A204.1 (cell line): ENCODE results near the gene ATG4D.

ENCODE experiments used
- FAIRE-seq: peaks from 2 replicates; lab custom pipeline; 2012; peaks lifted over from hg19 to GRCh38; lab: Jason Lieb, UNC

Gene ATG4D

DNA sequence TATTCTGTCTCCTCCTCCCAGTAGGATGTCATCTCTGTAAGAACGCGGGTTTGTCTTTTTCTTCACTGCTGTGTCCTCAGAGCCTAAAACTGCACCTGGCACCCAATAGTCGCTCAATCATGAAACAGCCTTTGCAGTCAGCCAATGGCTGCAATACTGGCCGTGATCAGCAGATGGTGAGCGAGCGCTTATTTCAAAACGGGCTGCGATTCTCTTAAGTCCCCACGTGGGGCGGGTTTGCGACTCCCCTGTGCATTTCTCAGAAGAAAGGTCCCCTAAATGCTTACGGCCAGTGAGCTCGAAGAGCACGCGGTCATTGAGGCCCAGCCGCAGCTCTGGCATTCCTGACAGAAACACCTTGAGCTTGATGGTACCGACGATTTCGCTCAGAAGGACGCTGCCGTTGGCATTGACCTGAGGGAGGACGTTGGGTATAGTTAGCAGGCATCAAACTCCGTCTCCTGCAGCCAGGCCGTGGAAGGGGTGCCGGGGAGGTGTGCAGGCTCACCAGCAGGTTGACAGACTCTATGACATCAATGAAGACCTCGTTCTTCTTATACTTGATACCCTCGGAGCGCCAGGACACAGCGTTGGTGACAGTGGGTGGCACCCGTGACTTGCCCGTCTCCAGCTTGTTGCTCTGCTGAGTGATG is 37.4 kb downstream of the ATG4D start:
- peak; percentile 83 for FAIRE-seq

DNA sequence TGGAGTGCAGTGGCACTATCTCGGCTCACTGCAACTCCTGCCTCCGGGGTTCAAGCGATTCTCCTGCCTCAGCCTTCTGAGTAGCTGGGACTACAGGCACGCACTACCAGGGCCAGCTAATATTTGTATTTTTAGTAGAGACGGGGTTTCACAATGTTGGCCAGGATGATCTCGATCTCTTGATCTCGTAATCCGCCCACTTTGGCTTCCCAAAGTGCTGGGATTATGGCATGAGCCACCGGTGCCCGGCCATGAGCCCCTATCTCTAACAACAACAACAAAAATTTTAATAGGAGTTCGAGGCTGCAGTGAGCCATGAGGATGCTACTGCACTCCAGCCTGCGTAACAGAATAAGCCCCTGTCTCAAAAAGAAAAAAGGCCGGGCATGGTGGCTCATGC is 38.4 kb downstream of the ATG4D start:
- FAIRE-seq, result no peak

DNA sequence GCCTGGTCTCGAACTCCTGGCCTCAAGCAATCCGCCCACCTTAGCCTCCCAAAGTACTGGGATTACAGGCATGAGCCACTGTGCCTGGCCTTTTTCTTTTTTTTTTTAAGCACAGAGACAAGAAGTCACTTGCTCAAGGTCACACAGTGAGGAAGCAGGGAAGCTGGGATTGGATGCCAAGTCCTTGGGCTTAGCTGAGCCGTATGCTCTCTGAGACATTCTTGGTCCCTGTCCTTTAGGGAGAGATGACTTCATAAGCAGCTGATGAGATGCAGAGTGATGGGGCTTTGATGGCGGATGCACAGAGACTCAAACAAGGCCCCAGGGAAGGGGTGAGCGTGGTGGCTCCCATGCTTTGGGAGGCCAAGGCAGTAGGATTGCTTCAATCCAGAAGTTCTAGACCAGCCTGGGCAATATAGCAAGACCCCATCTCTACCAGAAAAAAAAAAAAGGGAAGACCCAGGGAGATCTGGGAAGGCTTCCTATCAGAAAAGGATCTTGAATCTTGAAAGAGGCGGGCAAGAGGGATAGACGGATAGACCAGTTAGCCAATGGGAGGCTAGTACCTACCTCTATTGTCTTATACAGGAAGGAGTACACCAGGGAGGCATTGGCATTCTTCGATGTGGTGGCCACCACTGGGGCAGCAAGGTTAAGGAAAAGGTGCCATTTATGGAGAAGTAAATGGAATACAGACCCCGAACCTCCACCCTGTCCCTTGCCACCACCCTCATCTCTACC is 39.5 kb downstream of the ATG4D start:
- FAIRE-seq, result no peak

DNA sequence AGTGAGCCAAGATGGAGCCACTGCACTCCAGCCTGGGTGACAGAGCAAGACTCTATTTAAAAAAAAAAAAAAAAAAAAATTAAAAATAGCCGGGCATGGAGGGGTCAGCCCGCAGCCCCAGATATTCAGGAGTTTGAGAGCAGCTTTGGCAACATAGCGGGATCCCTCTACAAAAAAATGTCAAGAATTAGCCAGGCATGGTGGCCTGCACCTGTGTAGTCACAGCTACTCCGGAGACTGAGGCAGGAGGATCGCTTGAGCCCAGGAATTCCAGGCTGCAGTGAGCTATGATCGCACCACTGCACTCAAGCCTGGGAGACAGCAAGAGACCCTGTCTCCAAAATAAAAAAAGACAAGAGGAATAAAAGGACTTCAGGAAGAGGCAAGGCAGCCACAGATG is 42.7 kb downstream of the ATG4D start:
- no peak for FAIRE-seq

- no peak for FAIRE-seq
These were observed 43.5 kb downstream of the ATG4D start, which contains the start of gene AP1M2 for GRCh38 chr19:10587022-10587838. TSS of gene AP1M2 (minus strand) at chr19:10587312. CDS start at chr19:10587231, 81 bp downstream.

- FAIRE-seq, result no peak
These were observed 44.1 kb downstream of the ATG4D start for GRCh38 chr19:10587839-10588150.

DNA sequence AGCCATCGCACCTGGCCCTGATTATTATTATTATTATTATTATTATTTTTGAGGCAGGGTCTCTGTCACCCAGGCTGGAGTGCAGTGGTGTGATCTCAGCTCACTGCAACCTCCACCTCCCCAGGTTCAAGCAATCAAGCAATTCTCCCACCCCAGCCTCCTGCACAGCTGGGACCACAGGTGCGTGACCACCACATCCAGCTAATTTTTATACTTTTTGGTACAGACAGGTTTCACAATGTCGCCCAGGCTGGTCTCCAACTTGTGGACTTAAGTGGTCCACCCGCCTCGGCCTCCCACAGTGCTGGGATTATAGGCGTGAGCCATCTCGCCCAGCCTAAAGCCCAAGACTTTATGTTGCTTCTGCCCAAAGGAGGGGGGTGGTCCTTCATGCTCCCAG is 49.4 kb downstream of the ATG4D start:
- no peak for FAIRE-seq

DNA sequence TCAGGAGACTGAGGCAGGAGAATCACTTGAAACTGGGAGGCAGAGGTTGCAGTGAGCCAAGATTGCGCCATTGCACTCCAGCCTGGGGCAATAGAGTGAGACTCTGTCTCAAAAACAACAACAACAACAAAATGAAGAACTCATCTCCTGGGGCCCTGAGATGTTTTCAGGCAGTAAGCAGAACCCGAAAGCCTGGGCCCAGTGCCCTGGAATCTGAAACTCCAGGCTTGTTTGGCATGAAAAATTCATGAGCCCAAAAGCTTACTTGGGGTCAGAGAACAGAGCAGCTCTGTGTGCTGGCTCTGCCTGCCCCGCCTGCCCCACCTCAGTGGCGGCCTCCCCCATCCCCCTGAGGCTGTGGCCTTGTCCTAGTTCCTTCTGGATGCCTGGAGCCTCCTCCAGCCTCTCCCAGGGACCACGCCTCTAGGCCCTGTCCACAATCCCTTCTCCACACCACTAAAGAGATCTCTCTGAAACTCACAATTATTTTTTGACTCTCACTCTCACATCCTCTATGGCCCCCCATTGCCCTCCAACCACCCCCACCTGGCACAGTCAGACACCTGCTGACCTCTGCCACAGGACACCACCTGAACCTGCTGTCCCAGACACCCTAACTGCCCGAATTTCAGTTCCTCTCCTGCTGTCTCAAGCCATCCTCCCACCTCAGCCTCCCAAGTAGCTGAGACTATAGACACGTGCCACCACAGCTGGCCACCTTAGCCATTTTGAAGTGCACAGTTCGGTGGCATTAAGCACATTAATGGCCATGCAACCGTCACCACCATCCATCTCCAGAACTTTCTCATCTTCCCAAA is 50.3 kb downstream of the ATG4D start:
- no peak for FAIRE-seq

DNA sequence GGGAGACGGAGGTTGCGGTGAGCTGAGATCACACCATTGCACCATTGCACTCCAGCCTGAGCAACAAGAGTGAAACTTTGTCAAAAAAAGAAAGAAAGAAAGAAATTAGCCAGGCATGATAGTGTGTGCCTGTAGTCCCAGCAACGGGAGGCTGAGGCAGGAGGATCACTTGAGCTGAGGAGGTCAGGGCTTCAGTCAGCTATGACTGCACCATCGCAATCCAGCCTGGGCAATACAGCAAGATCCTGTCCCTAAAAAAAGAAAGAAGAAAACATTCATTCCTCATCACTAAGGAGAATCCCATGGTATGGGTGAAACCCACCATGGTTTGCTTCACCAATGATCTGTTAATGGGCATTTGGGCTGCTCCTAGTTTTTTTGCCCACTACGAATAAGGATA is 56.4 kb downstream of the ATG4D start:
- FAIRE-seq, result no peak

- no peak for FAIRE-seq
These were observed 58.3 kb downstream of the ATG4D start for GRCh38 chr19:10601999-10602329.

DNA sequence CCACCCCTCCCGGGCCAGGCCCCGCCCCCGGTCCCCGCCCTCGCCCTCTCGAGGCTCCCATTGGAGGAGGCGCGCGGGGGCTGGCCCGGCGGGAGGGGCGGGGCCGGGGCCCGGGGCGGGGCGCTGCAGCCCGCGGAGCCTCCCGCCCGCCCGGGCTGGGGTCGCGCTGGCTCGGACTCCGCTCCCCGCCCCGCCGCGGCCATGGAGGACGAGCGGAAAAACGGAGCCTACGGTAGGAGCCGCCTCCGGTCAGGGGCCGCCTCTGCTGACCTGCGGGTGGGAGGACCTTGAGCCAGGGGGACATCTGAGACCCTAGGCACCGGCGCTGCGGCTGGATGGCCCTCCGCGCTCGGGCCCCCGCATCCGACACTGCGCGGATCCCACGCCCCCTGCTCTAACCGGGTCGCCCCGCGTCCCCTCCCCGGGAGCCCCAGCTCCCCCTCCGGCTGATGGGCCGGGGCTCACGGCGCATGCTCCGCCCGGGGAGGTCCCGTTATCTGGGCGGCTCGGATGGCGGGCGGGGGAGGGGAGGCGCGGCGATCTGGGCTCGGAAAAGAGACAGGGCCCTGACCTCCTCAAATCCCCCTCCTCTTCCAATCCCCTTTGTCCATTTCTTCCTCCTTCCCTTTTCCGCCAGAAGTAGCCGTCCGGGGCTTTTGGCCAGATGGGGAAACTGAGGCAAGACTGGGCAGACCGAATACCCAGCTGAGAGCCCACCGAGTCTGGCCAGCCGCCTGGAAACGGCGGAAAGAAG is 58.8 kb downstream of the ATG4D start:
- no peak for FAIRE-seq
